Osteocyte (in vitro differentiated cells): ENCODE data around the gene OR5B21. TPM values are rescaled to one million over a fixed set of nuclear protein-coding genes. Genes with fewer than 3 reads are reported as not detected.

ENCODE experiments used
- DNase-seq: peaks from one replicate; pipeline ENCODE4 v3.0.0; 2021; ENCODE audit warnings: mixed read lengths; ENCODE audit not compliant: unreplicated experiment; ENCODE audit errors: extremely low spot score
- H3K27ac Mint-ChIP-seq: one replicate; pipeline ENCODE4 v1.8.0; 2021; ENCODE audit warnings: mild to moderate bottlenecking, mixed read lengths; ENCODE audit not compliant: unreplicated experiment
- H3K27me3 Mint-ChIP-seq: one replicate; pipeline ENCODE4 v1.8.0; 2021; ENCODE audit warnings: mixed read lengths; ENCODE audit not compliant: unreplicated experiment
- H3K36me3 Mint-ChIP-seq: one replicate; pipeline ENCODE4 v1.8.0; 2021; ENCODE audit warnings: mixed read lengths; ENCODE audit not compliant: unreplicated experiment
- H3K4me1 Mint-ChIP-seq: one replicate; pipeline ENCODE4 v1.8.0; 2021; ENCODE audit warnings: mixed read lengths; ENCODE audit not compliant: unreplicated experiment
- H3K4me3 Mint-ChIP-seq: one replicate; pipeline ENCODE4 v1.8.0; 2021; ENCODE audit warnings: mild to moderate bottlenecking, moderate library complexity, mixed read lengths; ENCODE audit not compliant: unreplicated experiment
- H3K9me3 Mint-ChIP-seq: one replicate; pipeline ENCODE4 v1.8.0; 2021; ENCODE audit warnings: mixed read lengths; ENCODE audit not compliant: unreplicated experiment
- CTCF ChIP-seq: fragments of 200-600 bp; sonication (generic); IDR thresholded peaks from 2 replicates; pipeline ENCODE4 v1.5.0; 2021; ENCODE audit warnings: antibody characterized with exemption, mild to moderate bottlenecking, moderate library complexity
- long read RNA-seq: library from polyadenylated mRNA; unstranded; transcript quantifications from one replicate; pipeline ENCODE4 v2.0.0, GENCODE V29; 2021
- total RNA-seq: library from RNA; stranded (reverse); gene quantifications from 2 replicates; pipeline ENCODE4 v1.2.1, GENCODE V29; 2021

The OR5B21 gene
- total RNA-seq, result not detected in 2 replicates
- long read RNA-seq, result 0 reads

- Mint-ChIP-seq H3K36me3 (no peaks in the 10 kb centered on the region), H3K4me3 (no peak within 1 kb of the TSS), H3K27me3 (peaks cover 51% of the 10 kb centered on the region), H3K27ac (no peak within 1 kb of the TSS), H3K9me3 (no peaks in the 10 kb centered on the region), H3K4me1 (no peaks in the 10 kb centered on the region)
- no peak for DNase-seq
- TF ChIP-seq CTCF, result no peak
Observed at GRCh38 chr11:58508005-58508404, at the start of gene OR5B21. OR5B21 (minus strand) TSS chr11:58508105; CDS start chr11:58508105, 0 bp downstream.

DNA sequence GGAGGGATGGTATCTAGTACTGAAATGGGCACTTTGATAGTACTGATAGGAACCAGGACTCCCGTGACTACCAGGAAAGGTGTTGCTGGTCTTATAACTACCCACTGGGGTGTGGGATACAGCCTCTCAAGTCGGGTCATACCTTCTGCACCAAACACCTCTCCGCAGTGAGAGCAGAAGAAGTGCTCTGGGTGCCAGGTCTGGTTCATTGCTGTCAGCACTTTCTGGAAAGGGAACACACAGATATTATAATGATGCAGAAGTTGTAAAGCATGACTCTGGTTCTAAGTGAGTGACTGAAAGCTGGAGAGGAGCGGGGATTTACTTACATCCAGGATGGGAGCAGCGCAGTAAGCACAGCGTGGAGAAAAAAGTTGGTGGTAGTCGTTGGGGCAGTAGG lies 41.7 kb upstream of the OR5B21 start:
- no peak for DNase-seq
- no peak for TF ChIP-seq CTCF
- no peaks in the 10 kb centered on the region for H3K9me3 Mint-ChIP-seq
- H3K27ac Mint-ChIP-seq, result no peak overlapping the region
- H3K27me3 Mint-ChIP-seq, result no peaks in the 10 kb centered on the region
- no peak overlapping the region for H3K4me3 Mint-ChIP-seq
- H3K4me1 Mint-ChIP-seq, result no peaks in the 10 kb centered on the region
- peaks cover 69% of the 10 kb centered on the region for H3K36me3 Mint-ChIP-seq

DNA sequence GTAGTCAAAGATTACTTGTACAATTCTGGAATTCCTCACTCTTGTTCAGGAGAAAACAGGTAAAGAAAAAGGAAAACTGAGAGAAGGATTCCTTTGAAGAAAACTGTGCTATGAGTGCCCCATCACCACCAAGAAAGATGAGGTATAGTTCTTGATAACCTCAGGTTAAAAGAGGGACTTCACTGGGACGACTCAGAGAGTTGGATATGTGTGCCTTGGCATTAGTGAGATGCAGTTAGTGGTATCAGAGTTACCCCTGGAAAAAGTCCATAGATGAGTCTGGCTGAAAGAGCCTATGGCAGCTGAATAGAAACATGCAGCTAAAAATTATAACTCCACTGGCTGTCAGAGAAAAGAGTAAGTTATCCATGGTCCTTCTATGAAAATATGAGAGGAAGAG lies 38.9 kb upstream of the OR5B21 start:
- no peak for DNase-seq
- H3K27ac Mint-ChIP-seq, result no peak overlapping the region
- H3K9me3 Mint-ChIP-seq, result no peaks in the 10 kb centered on the region
- TF ChIP-seq CTCF, result no peak
- H3K27me3 Mint-ChIP-seq, result no peaks in the 10 kb centered on the region
- H3K4me1 Mint-ChIP-seq, result no peaks in the 10 kb centered on the region
- H3K36me3 Mint-ChIP-seq, result peaks cover 56% of the 10 kb centered on the region
- no peak overlapping the region for H3K4me3 Mint-ChIP-seq

- Mint-ChIP-seq H3K4me3 (no peak overlapping the region), H3K4me1 (no peaks in the 10 kb centered on the region), H3K9me3 (peaks cover 7% of the 10 kb centered on the region), H3K27ac (no peak overlapping the region), H3K36me3 (peaks cover 43% of the 10 kb centered on the region), H3K27me3 (no peaks in the 10 kb centered on the region)
- no peak for DNase-seq
- TF ChIP-seq CTCF, result no peak
Observed at GRCh38 chr11:58531865-58532341, 24.0 kb upstream of the OR5B21 start.

DNA sequence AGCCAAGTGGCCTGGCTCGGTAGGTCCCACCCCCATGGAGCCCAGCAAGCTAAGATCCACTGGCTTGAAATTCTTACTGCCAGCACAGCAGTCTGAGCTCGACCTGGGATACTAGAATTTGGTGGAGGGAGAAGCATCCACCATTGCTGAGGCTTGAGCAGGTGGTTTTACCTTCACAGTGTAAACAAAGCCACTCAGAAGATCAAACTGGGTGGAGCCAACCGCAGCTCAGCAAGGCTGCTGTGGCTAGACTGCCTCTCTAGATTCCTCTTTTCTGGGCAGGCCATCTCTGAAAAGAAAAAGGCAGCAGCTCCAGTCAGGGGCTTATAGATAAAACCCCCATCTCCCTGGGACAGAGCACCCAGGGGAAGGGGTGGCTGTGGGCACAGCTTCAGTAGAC lies 22.3 kb upstream of the OR5B21 start:
- Mint-ChIP-seq H3K27ac (no peak overlapping the region), H3K4me3 (no peak overlapping the region), H3K9me3 (no peaks in the 10 kb centered on the region), H3K4me1 (no peaks in the 10 kb centered on the region), H3K27me3 (no peaks in the 10 kb centered on the region), H3K36me3 (peaks cover 37% of the 10 kb centered on the region)
- no peak for TF ChIP-seq CTCF
- DNase-seq, result no peak
